H1 (cell line): ENCODE data around the gene TOM1.

Experiments
- CTCF ChIP-seq, 3 experiments: IDR thresholded peaks; 1 replicate in 2 of 3; 2 replicates in 1 of 3; pipeline versions ENCODE4 v1.5.1 to v1.6.1; 2011; ENCODE audit warnings: low read length in 3 of 3, mild to moderate bottlenecking in 3 of 3, inconsistent platforms in 2 of 3, low read depth in 1 of 3, moderate library complexity in 1 of 3; ENCODE audit not compliant: insufficient read depth in 1 of 3; ENCODE audit errors: control extremely low read depth in 1 of 3
- GABPA ChIP-seq: IDR thresholded peaks from 2 replicates; pipeline ENCODE4 v1.6.1; 2011; ENCODE audit warnings: mild to moderate bottlenecking, low read length, moderate library complexity, borderline replicate concordance; ENCODE audit not compliant: insufficient read depth
- POLR2AphosphoS5 ChIP-seq: IDR thresholded peaks from 2 replicates; pipeline ENCODE4 v1.6.1; 2011; ENCODE audit warnings: low read depth, low read length
- TAF1 ChIP-seq: IDR thresholded peaks from 2 replicates; pipeline ENCODE4 v1.6.1; 2011; ENCODE audit warnings: mild to moderate bottlenecking, low read depth, low read length
- TF ChIP-seq, protein P1 (sequence below): IDR thresholded peaks from 2 replicates; pipeline ENCODE4 v1.6.1; 2012; ENCODE audit warnings: inconsistent platforms

GRCh38 chr22:35307892-35308291 lies 8.2 kb downstream of the TOM1 start:
- TF ChIP-seq, protein P1, sequence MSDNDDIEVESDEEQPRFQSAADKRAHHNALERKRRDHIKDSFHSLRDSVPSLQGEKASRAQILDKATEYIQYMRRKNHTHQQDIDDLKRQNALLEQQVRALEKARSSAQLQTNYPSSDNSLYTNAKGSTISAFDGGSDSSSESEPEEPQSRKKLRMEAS, result no peak
- TF ChIP-seq CTCF (IDR thresholded peaks at IDR 0.05; ENCODE audit: control extremely low read depth in 1 of 3, insufficient read depth in 1 of 3, low read depth in 1 of 3, low read length in 3 of 3), result no peak
- TF ChIP-seq GABPA, result no peak
- TF ChIP-seq POLR2AphosphoS5, result no peak
- TF ChIP-seq TAF1, result no peak
